HEK293 (cell line): ENCODE data around the gene RGPD8.

Experiments used
- GLI4 ChIP-seq: fragments of 450-650 bp; formaldehyde crosslinking; IDR thresholded peaks from 2 replicates; pipeline ENCODE4 v1.5.1; 2016; ENCODE audit warnings: missing biosample characterization, missing genetic modification characterization
- RBAK ChIP-seq: fragments of 450-650 bp; formaldehyde crosslinking; IDR thresholded peaks from 2 replicates; pipeline ENCODE4 v1.5.1; 2016; ENCODE audit warnings: missing biosample characterization, missing genetic modification characterization
- SALL2 ChIP-seq: fragments of 450-650 bp; formaldehyde crosslinking; IDR thresholded peaks from 2 replicates; pipeline ENCODE4 v1.5.0; 2017; ENCODE audit warnings: missing biosample characterization, mild to moderate bottlenecking, missing genetic modification characterization, borderline replicate concordance
- SETDB1 ChIP-seq: IDR thresholded peaks from one replicate; pipeline ENCODE4 v1.6.1; 2017; ENCODE audit warnings: mild to moderate bottlenecking, low read length, moderate library complexity, mixed read lengths; ENCODE audit not compliant: insufficient read length
- TRIM28 ChIP-seq: IDR thresholded peaks from 2 replicates; pipeline ENCODE4 v1.6.1; 2011; ENCODE audit warnings: low read length, control low read depth, borderline replicate concordance
- YY1 ChIP-seq: fragments of 450-650 bp; formaldehyde crosslinking; IDR thresholded peaks from 2 replicates; pipeline ENCODE4 v1.5.1; 2018; ENCODE audit warnings: missing biosample characterization, missing genetic modification characterization
- ZNF114 ChIP-seq: fragments of 450-650 bp; formaldehyde crosslinking; IDR thresholded peaks from 2 replicates; pipeline ENCODE4 v1.5.0; 2017; ENCODE audit warnings: missing biosample characterization, missing genetic modification characterization
- ZNF146 ChIP-seq: fragments of 450-650 bp; formaldehyde crosslinking; IDR thresholded peaks from 2 replicates; pipeline ENCODE4 v1.5.1; 2016; ENCODE audit warnings: missing biosample characterization, missing genetic modification characterization
- ZNF26 ChIP-seq: fragments of 450-650 bp; formaldehyde crosslinking; IDR thresholded peaks from 2 replicates; pipeline ENCODE4 v1.5.1; 2016; ENCODE audit warnings: missing biosample characterization, missing genetic modification characterization
- ZNF768 ChIP-seq: fragments of 450-650 bp; formaldehyde crosslinking; IDR thresholded peaks from 2 replicates; pipeline ENCODE4 v1.5.1; 2018; ENCODE audit warnings: missing biosample characterization, mild to moderate bottlenecking, missing genetic modification characterization
- TF ChIP-seq, protein P1 (sequence below): fragments of 450-650 bp; formaldehyde crosslinking; IDR thresholded peaks from 2 replicates; pipeline ENCODE4 v1.5.1; 2016; ENCODE audit warnings: missing biosample characterization, missing genetic modification characterization
- TF ChIP-seq, protein P2 (sequence below): fragments of 450-650 bp; formaldehyde crosslinking; IDR thresholded peaks from 2 replicates; pipeline ENCODE4 v1.5.1; 2016; ENCODE audit warnings: missing biosample characterization, missing genetic modification characterization
- TF ChIP-seq, protein P3 (sequence below): fragments of 450-650 bp; formaldehyde crosslinking; IDR thresholded peaks from 2 replicates; pipeline ENCODE4 v1.5.1; 2016; ENCODE audit warnings: missing biosample characterization, missing genetic modification characterization
- TF ChIP-seq, protein P4 (sequence below): sonication (generic); formaldehyde crosslinking; IDR thresholded peaks from 2 replicates; pipeline ENCODE4 v1.8.1; 2022; ENCODE audit warnings: mild to moderate bottlenecking, moderate library complexity, missing genetic modification reagents

- TF ChIP-seq, protein P1, sequence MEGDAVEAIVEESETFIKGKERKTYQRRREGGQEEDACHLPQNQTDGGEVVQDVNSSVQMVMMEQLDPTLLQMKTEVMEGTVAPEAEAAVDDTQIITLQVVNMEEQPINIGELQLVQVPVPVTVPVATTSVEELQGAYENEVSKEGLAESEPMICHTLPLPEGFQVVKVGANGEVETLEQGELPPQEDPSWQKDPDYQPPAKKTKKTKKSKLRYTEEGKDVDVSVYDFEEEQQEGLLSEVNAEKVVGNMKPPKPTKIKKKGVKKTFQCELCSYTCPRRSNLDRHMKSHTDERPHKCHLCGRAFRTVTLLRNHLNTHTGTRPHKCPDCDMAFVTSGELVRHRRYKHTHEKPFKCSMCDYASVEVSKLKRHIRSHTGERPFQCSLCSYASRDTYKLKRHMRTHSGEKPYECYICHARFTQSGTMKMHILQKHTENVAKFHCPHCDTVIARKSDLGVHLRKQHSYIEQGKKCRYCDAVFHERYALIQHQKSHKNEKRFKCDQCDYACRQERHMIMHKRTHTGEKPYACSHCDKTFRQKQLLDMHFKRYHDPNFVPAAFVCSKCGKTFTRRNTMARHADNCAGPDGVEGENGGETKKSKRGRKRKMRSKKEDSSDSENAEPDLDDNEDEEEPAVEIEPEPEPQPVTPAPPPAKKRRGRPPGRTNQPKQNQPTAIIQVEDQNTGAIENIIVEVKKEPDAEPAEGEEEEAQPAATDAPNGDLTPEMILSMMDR (tag by site-specific recombination) = no peak
- no peak for TF ChIP-seq YY1 (tag by site-specific recombination)
- TF ChIP-seq RBAK (tag by site-specific recombination) = no peak
- TF ChIP-seq, protein P2, sequence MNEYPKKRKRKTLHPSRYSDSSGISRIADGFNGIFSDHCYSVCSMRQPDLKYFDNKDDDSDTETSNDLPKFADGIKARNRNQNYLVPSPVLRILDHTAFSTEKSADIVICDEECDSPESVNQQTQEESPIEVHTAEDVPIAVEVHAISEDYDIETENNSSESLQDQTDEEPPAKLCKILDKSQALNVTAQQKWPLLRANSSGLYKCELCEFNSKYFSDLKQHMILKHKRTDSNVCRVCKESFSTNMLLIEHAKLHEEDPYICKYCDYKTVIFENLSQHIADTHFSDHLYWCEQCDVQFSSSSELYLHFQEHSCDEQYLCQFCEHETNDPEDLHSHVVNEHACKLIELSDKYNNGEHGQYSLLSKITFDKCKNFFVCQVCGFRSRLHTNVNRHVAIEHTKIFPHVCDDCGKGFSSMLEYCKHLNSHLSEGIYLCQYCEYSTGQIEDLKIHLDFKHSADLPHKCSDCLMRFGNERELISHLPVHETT (tag by site-specific recombination) = no peak
- TF ChIP-seq ZNF146 = no peak
- no peak for TF ChIP-seq ZNF768
- TF ChIP-seq ZNF26 (tag by site-specific recombination) = no peak
- no peak for TF ChIP-seq TRIM28
- no peak for TF ChIP-seq ZNF114
- TF ChIP-seq, protein P3, sequence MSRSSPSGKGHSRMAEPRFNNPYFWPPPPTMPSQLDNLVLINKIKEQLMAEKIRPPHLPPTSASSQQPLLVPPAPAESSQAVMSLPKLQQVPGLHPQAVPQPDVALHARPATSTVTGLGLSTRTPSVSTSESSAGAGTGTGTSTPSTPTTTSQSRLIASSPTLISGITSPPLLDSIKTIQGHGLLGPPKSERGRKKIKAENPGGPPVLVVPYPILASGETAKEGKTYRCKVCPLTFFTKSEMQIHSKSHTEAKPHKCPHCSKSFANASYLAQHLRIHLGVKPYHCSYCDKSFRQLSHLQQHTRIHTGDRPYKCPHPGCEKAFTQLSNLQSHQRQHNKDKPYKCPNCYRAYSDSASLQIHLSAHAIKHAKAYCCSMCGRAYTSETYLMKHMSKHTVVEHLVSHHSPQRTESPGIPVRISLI (tag by site-specific recombination) = no peak
- no peak for TF ChIP-seq GLI4 (tag by site-specific recombination)
- no peak for TF ChIP-seq SALL2
- TF ChIP-seq, protein P4, sequence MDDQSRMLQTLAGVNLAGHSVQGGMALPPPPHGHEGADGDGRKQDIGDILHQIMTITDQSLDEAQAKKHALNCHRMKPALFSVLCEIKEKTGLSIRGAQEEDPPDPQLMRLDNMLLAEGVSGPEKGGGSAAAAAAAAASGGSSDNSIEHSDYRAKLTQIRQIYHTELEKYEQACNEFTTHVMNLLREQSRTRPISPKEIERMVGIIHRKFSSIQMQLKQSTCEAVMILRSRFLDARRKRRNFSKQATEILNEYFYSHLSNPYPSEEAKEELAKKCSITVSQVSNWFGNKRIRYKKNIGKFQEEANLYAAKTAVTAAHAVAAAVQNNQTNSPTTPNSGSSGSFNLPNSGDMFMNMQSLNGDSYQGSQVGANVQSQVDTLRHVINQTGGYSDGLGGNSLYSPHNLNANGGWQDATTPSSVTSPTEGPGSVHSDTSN (CRISPR knock-in tag) = no peak
- TF ChIP-seq SETDB1 = no peak
Observed at GRCh38 chr2:112459372-112459771, 25.9 kb upstream of the RGPD8 start.
